Fibroblast of lung (primary cell): ENCODE measurements around the gene IGIP. TPM values are rescaled to one million over a fixed set of nuclear protein-coding genes. Genes with fewer than 3 reads are reported as not detected.
A peak's percentile ranks its signal among the peaks of the same experiment; 100 is the strongest.

Experiments
- DNase-seq, 2 donors: peaks; one replicate each; pipeline versions ENCODE4 v3.0.0 to v3.0.0-alpha.2; 2010; ENCODE audit warnings: low read depth in 2 of 2
- H2AFZ ChIP-seq: 2 replicates; pipeline ENCODE4 v1.5.1; 2012; ENCODE audit warnings: low read length, control low read depth, inconsistent platforms
- H3K27ac ChIP-seq: 2 replicates; pipeline ENCODE4 v1.5.1; 2011; ENCODE audit warnings: low read length, control low read depth; ENCODE audit not compliant: insufficient read depth
- H3K27me3 ChIP-seq: 2 replicates; pipeline ENCODE4 v1.5.1; 2011; ENCODE audit warnings: mild to moderate bottlenecking, low read length; ENCODE audit not compliant: control insufficient read depth, insufficient read depth
- H3K36me3 ChIP-seq: 2 replicates; pipeline ENCODE4 v1.5.1; 2011; ENCODE audit warnings: low read length; ENCODE audit not compliant: control insufficient read depth, insufficient read depth
- H3K4me1 ChIP-seq: 2 replicates; pipeline ENCODE4 v1.5.1; 2011; ENCODE audit warnings: low read length; ENCODE audit not compliant: control insufficient read depth, insufficient read depth; ENCODE audit errors: extremely low read depth
- H3K4me2 ChIP-seq: 2 replicates; pipeline ENCODE4 v1.5.1; 2011; ENCODE audit warnings: low read length, control low read depth; ENCODE audit not compliant: insufficient read depth; ENCODE audit errors: extremely low read depth
- H3K4me3 ChIP-seq, 4 experiments: fragments of 200-600 bp in 1 of 4; sonication (generic) in 1 of 4; replicated peaks in 1 of 4; 2 replicates each; pipeline ENCODE4 v1.5.1; 2011 to 2016; ENCODE audit warnings: low read length in 4 of 4, low read depth in 3 of 4, mild to moderate bottlenecking in 3 of 4, control low read depth in 2 of 4, inconsistent platforms in 1 of 4, mixed read lengths in 1 of 4; ENCODE audit not compliant: insufficient read depth in 1 of 4; ENCODE audit errors: control extremely low read depth in 1 of 4
- H3K79me2 ChIP-seq: 2 replicates; pipeline ENCODE4 v1.5.1; 2012; ENCODE audit warnings: mild to moderate bottlenecking, low read length, inconsistent platforms; ENCODE audit not compliant: control insufficient read depth, insufficient read depth
- H3K9ac ChIP-seq: 2 replicates; pipeline ENCODE4 v1.5.1; 2011; ENCODE audit warnings: mild to moderate bottlenecking, low read length, control low read depth; ENCODE audit not compliant: insufficient read depth
- H3K9me3 ChIP-seq: 2 replicates; pipeline ENCODE4 v1.5.1; 2012; ENCODE audit warnings: low read depth, low read length; ENCODE audit not compliant: control insufficient read depth, insufficient read depth
- H4K20me1 ChIP-seq: 2 replicates; pipeline ENCODE4 v1.5.1; 2011; ENCODE audit warnings: low read length; ENCODE audit not compliant: control insufficient read depth, insufficient read depth; ENCODE audit errors: extremely low read depth
- CTCF ChIP-seq, 2 donors: IDR thresholded peaks in 1 of 2; conservative IDR thresholded peaks in 1 of 2; 1 replicate in 1 of 2; 2 replicates in 1 of 2; pipeline ENCODE4 v1.5.1; 2011 to 2012; ENCODE audit warnings: low read length in 2 of 2, control low read depth in 1 of 2, inconsistent platforms in 1 of 2, low read depth in 1 of 2, mild to moderate bottlenecking in 1 of 2
- EZH2 ChIP-seq: IDR thresholded peaks from 2 replicates; pipeline ENCODE4 v1.5.1; 2012; ENCODE audit warnings: low read length, control low read depth, mild to moderate bottlenecking; ENCODE audit errors: missing control alignments
- polyA plus RNA-seq, 2 donors: library from polyadenylated mRNA; depleted of rRNA in 1 of 2; stranded (reverse) in 1 of 2; unstranded in 1 of 2; fragments of >200 nt; gene quantifications; 2 replicates each; pipeline ENCODE4 v1.2.1, GENCODE V29; 2011 to 2012; ENCODE audit warnings: missing spikeins in 1 of 2
- total RNA-seq: library from RNA; depleted of rRNA; stranded (reverse); fragments of >200 nt; gene quantifications from 2 replicates; pipeline ENCODE4 v1.2.1, GENCODE V29; 2014

Gene IGIP
- total and polyA plus RNA-seq, 2 donors (not counting 1 experiment from before 2014, with no cell fraction given): 3.8 to 11.7 TPM

- H3K9ac ChIP-seq: no peak overlapping the region
- H3K27ac ChIP-seq: no peak overlapping the region
- DNase-seq: no peak
- no peak overlapping the region for H2AFZ ChIP-seq
- peaks cover 12% of the 10 kb centered on the region for H3K79me2 ChIP-seq
- TF ChIP-seq CTCF (conservative IDR thresholded peaks at IDR 0.05 in 1 of 2, IDR thresholded peaks at IDR 0.05 in 1 of 2; ENCODE audit: low read depth in 1 of 2, low read length in 2 of 2) (no peak), EZH2 (no peak)
- no peaks in the 10 kb centered on the region for H3K9me3 ChIP-seq
- H3K4me1 ChIP-seq: no peaks in the 10 kb centered on the region
- no peaks in the 10 kb centered on the region for H4K20me1 ChIP-seq
- H3K4me2 ChIP-seq: no peak overlapping the region
- no peaks in the 10 kb centered on the region for H3K36me3 ChIP-seq
- H3K27me3 ChIP-seq: no peaks in the 10 kb centered on the region
- no peak overlapping the region for H3K4me3 ChIP-seq
These were observed 21.6 kb upstream of the IGIP start for GRCh38 chr5:140104100-140104499.

GRCh38 chr5:140106101-140106500 is 19.6 kb upstream of the IGIP start:
- Histone ChIP-seq H4K20me1 (no peaks in the 10 kb centered on the region), H3K79me2 (peaks cover 31% of the 10 kb centered on the region), H3K9ac (no peak overlapping the region), H3K4me3 (no peak overlapping the region), H3K36me3 (no peaks in the 10 kb centered on the region), H3K27me3 (no peaks in the 10 kb centered on the region), H3K4me1 (no peaks in the 10 kb centered on the region), H3K27ac (no peak overlapping the region), H3K9me3 (no peaks in the 10 kb centered on the region), H3K4me2 (no peak overlapping the region), H2AFZ (no peak overlapping the region)
- no peak for TF ChIP-seq CTCF (conservative IDR thresholded peaks at IDR 0.05 in 1 of 2, IDR thresholded peaks at IDR 0.05 in 1 of 2; ENCODE audit: low read depth in 1 of 2, low read length in 2 of 2)
- TF ChIP-seq EZH2: no peak
- DNase-seq: no peak

GRCh38 chr5:140106805-140107311 is 18.9 kb upstream of the IGIP start:
- Histone ChIP-seq H3K4me3 (peak overlapping the region; percentile 68 to 86 (median 80)), H3K9me3 (no peaks in the 10 kb centered on the region), H3K79me2 (peaks cover 37% of the 10 kb centered on the region), H3K27me3 (no peaks in the 10 kb centered on the region), H4K20me1 (no peaks in the 10 kb centered on the region), H2AFZ (peak overlapping the region; percentile 51), H3K4me1 (no peaks in the 10 kb centered on the region), H3K36me3 (no peaks in the 10 kb centered on the region), H3K4me2 (peak overlapping the region; percentile 42), H3K9ac (peak overlapping the region; percentile 83), H3K27ac (peak overlapping the region; percentile 80)
- no peak for DNase-seq
- TF ChIP-seq EZH2: no peak
- no peak for TF ChIP-seq CTCF (conservative IDR thresholded peaks at IDR 0.05 in 1 of 2, IDR thresholded peaks at IDR 0.05 in 1 of 2; ENCODE audit: low read depth in 1 of 2, low read length in 2 of 2)
